HG02943 (cell line): Measurements from ENCODE around the gene MEF2D.

Experiments used
- ATAC-seq: cut with Tn5 transposase; IDR thresholded peaks from one replicate; pipeline ENCODE4 v1.9.1; 2021; ENCODE audit warnings: mild to moderate bottlenecking, low read depth, moderate library complexity; ENCODE audit not compliant: unreplicated experiment

MEF2D gene

GRCh38 chr1:156525071-156525501 is 24.5 kb upstream of the MEF2D start:
- no peak for ATAC-seq

- no peak for ATAC-seq
Observed at GRCh38 chr1:156524481-156524869, 23.9 kb upstream of the MEF2D start.

- no peak for ATAC-seq
Observed at GRCh38 chr1:156523801-156524480, 23.4 kb upstream of the MEF2D start.

GRCh38 chr1:156522443-156522970 is 21.9 kb upstream of the MEF2D start:
- no peak for ATAC-seq

GRCh38 chr1:156517748-156518147 is 17.2 kb upstream of the MEF2D start:
- ATAC-seq: no peak

GRCh38 chr1:156516821-156517220 is 16.2 kb upstream of the MEF2D start:
- no peak for ATAC-seq

- no peak for ATAC-seq
Observed at GRCh38 chr1:156515956-156516355, 15.4 kb upstream of the MEF2D start.

GRCh38 chr1:156513185-156513584 is 12.6 kb upstream of the MEF2D start:
- no peak for ATAC-seq

- no peak for ATAC-seq
Observed at GRCh38 chr1:156511644-156512043, 11.1 kb upstream of the MEF2D start.

- no peak for ATAC-seq
Observed at GRCh38 chr1:156510709-156511108, 10.1 kb upstream of the MEF2D start.

- no peak for ATAC-seq
Observed at GRCh38 chr1:156509424-156510034, 9.0 kb upstream of the MEF2D start.

- no peak for ATAC-seq
Observed at GRCh38 chr1:156508955-156509234, 8.3 kb upstream of the MEF2D start.

- ATAC-seq: no peak
Observed at GRCh38 chr1:156508205-156508954, 7.8 kb upstream of the MEF2D start.

GRCh38 chr1:156506450-156506849 is 5.9 kb upstream of the MEF2D start:
- no peak for ATAC-seq

- ATAC-seq: no peak
Observed at GRCh38 chr1:156505679-156506298, 5.2 kb upstream of the MEF2D start.

GRCh38 chr1:156504821-156505678 is 4.5 kb upstream of the MEF2D start:
- ATAC-seq: peak; percentile 48

- ATAC-seq: no peak
Observed at GRCh38 chr1:156504438-156504813, 3.9 kb upstream of the MEF2D start.

GRCh38 chr1:156503698-156504437 is 3.3 kb upstream of the MEF2D start:
- no peak for ATAC-seq

GRCh38 chr1:156502894-156503697 is 2.5 kb upstream of the MEF2D start:
- no peak for ATAC-seq
